NT2/D1 (cell line): ENCODE results near the gene FUT7.

ENCODE experiments used
- DNase-seq: peaks from one replicate; pipeline ENCODE4 v3.0.0-alpha.2; 2011; ENCODE audit warnings: low read depth, low spot score
- H3K27me3 ChIP-seq: 2 replicates; pipeline ENCODE4 v1.6.0; 2011; ENCODE audit warnings: mild to moderate bottlenecking; ENCODE audit not compliant: insufficient read length, insufficient read depth
- H3K36me3 ChIP-seq: 2 replicates; pipeline ENCODE4 v1.6.1; 2011; ENCODE audit warnings: mild to moderate bottlenecking, low read length, mixed read lengths; ENCODE audit not compliant: insufficient read depth, insufficient read length
- H3K4me1 ChIP-seq: 2 replicates; pipeline ENCODE4 v1.5.1; 2011; ENCODE audit not compliant: insufficient read depth, insufficient read length
- H3K4me3 ChIP-seq: 2 replicates; pipeline ENCODE4 v1.5.1; 2011; ENCODE audit warnings: low read depth; ENCODE audit not compliant: insufficient read length
- H3K9ac ChIP-seq: 2 replicates; pipeline ENCODE4 v1.6.0; 2011; ENCODE audit warnings: low read depth; ENCODE audit not compliant: insufficient read length
- H3K9me3 ChIP-seq: 2 replicates; pipeline ENCODE4 v1.5.1; 2011; ENCODE audit warnings: mild to moderate bottlenecking, low read length; ENCODE audit not compliant: insufficient read depth
- SUZ12 ChIP-seq: IDR thresholded peaks from 2 replicates; pipeline ENCODE4 v1.6.1; 2011; ENCODE audit not compliant: insufficient read length, insufficient read depth; ENCODE audit errors: extremely low read depth
- YY1 ChIP-seq: IDR thresholded peaks from 2 replicates; pipeline ENCODE4 v1.6.1; 2011; ENCODE audit not compliant: insufficient read length, insufficient read depth
- ZNF274 ChIP-seq: IDR thresholded peaks from 2 replicates; pipeline ENCODE4 v1.6.1; 2011; ENCODE audit warnings: mild to moderate bottlenecking, low read depth, low read length

The FUT7 gene

GRCh38 chr9:137050570-137050969, 18.7 kb upstream of the FUT7 start:
- no peak overlapping the region for H3K9ac ChIP-seq
- no peak overlapping the region for H3K4me3 ChIP-seq
- H3K9me3 ChIP-seq = no peaks in the 10 kb centered on the region
- peaks cover 23% of the 10 kb centered on the region for H3K4me1 ChIP-seq
- H3K36me3 ChIP-seq = no peaks in the 10 kb centered on the region
- TF ChIP-seq ZNF274 (no peak), SUZ12 (no peak), YY1 (no peak)
- no peak for DNase-seq
- peaks cover 83% of the 10 kb centered on the region for H3K27me3 ChIP-seq

- TF ChIP-seq YY1 = no peak
- no peak for TF ChIP-seq ZNF274
- TF ChIP-seq SUZ12 = no peak
- DNase-seq = no peak
- Histone ChIP-seq H3K27me3 (peaks cover 84% of the 10 kb centered on the region), H3K36me3 (no peaks in the 10 kb centered on the region), H3K4me3 (no peak overlapping the region), H3K9me3 (no peaks in the 10 kb centered on the region), H3K4me1 (peaks cover 20% of the 10 kb centered on the region), H3K9ac (no peak overlapping the region)
Observed at GRCh38 chr9:137049544-137050449, 17.9 kb upstream of the FUT7 start.

GRCh38 chr9:137048655-137049543, 17.0 kb upstream of the FUT7 start:
- Histone ChIP-seq H3K9me3 (no peaks in the 10 kb centered on the region), H3K9ac (no peak overlapping the region), H3K36me3 (no peaks in the 10 kb centered on the region), H3K4me3 (no peak overlapping the region), H3K27me3 (peaks cover 85% of the 10 kb centered on the region), H3K4me1 (peaks cover 25% of the 10 kb centered on the region)
- DNase-seq = no peak
- TF ChIP-seq YY1 (no peak), SUZ12 (no peak), ZNF274 (no peak)

- no peaks in the 10 kb centered on the region for H3K36me3 ChIP-seq
- H3K27me3 ChIP-seq = peaks cover 68% of the 10 kb centered on the region
- TF ChIP-seq ZNF274 = no peak
- TF ChIP-seq YY1 = no peak
- TF ChIP-seq SUZ12 = no peak
- H3K4me3 ChIP-seq = peak within 1 kb of the TSS; percentile 62
- H3K9ac ChIP-seq = peak within 1 kb of the TSS; percentile 81
- H3K4me1 ChIP-seq = peaks cover 31% of the 10 kb centered on the region
- H3K9me3 ChIP-seq = no peaks in the 10 kb centered on the region
- peak; percentile 85 for DNase-seq
Observed at GRCh38 chr9:137046088-137046787, 14.3 kb upstream of the FUT7 start, which contains the start of gene NPDC1. TSS of gene NPDC1 (minus strand) at chr9:137046177. CDS start at chr9:137045989, 188 bp downstream.

- no peak for DNase-seq
- peaks cover 60% of the 10 kb centered on the region for H3K27me3 ChIP-seq
- H3K4me3 ChIP-seq = peak overlapping the region; percentile 62
- peaks cover 6% of the 10 kb centered on the region for H3K36me3 ChIP-seq
- H3K9ac ChIP-seq = peak overlapping the region; percentile 81
- TF ChIP-seq YY1 = no peak
- no peak for TF ChIP-seq ZNF274
- H3K4me1 ChIP-seq = peaks cover 33% of the 10 kb centered on the region
- no peaks in the 10 kb centered on the region for H3K9me3 ChIP-seq
Observed at GRCh38 chr9:137045294-137046087, 13.6 kb upstream of the FUT7 start.

- Histone ChIP-seq H3K27me3 (peaks cover 52% of the 10 kb centered on the region), H3K4me3 (peak overlapping the region; percentile 62), H3K36me3 (peaks cover 14% of the 10 kb centered on the region), H3K4me1 (peaks cover 27% of the 10 kb centered on the region), H3K9ac (peak overlapping the region; percentile 81), H3K9me3 (no peaks in the 10 kb centered on the region)
- DNase-seq = no peak
- TF ChIP-seq YY1 = no peak
- TF ChIP-seq ZNF274 = no peak
- TF ChIP-seq SUZ12 = no peak
Observed at GRCh38 chr9:137044502-137045177, 12.8 kb upstream of the FUT7 start.
